Pancreas (tissue), 10 donors: ENCODE results near the gene KRIT1. TPM values are rescaled to one million over a fixed set of nuclear protein-coding genes. Genes with fewer than 3 reads are reported as not detected.
"Not testable (repeated sequence)": the region's sequence is repeated elsewhere in the genome, so short reads cannot be mapped to it uniquely, and the experiment has no call there.

Experiments used
- ATAC-seq, 4 donors: fragments of 200-7000 bp; cut with Tn5 transposase; one replicate each; pipeline versions ENCODE4 v1.8.0 to v1.9.1; 2020; ENCODE audit warnings: mild to moderate bottlenecking in 4 of 4, moderate library complexity in 4 of 4
- DNase-seq, 6 donors: peaks; one replicate each; pipeline ENCODE4 v3.0.0-alpha.2; 2020
- FAIRE-seq: peaks from 2 replicates; lab custom pipeline; 2012; peaks lifted over from hg19 to GRCh38; lab: Jason Lieb, UNC
- H3K27ac ChIP-seq, 4 donors: fragments of 200-600 bp; sonication (generic); 1 replicate in 3 of 4; 2 replicates in 1 of 4; pipeline versions ENCODE4 v1.5.0 to v1.8.0; 2020
- H3K27me3 ChIP-seq, 4 donors: fragments of 200-600 bp; one replicate each; pipeline ENCODE4 v1.8.0; 2021
- H3K36me3 ChIP-seq, 3 donors: fragments of 200-600 bp; sonication (generic) in 1 of 3; one replicate each; pipeline versions ENCODE4 v1.5.0 to v1.8.0; 2020 to 2021
- H3K4me1 ChIP-seq, 3 donors: fragments of 200-600 bp; one replicate each; pipeline ENCODE4 v1.8.0; 2021
- H3K4me3 ChIP-seq, 4 donors: fragments of 200-600 bp; sonication (generic) in 2 of 4; one replicate each; pipeline versions ENCODE4 v1.5.0 to v1.8.0; 2020 to 2021
- H3K9me3 ChIP-seq, 4 donors: fragments of 200-600 bp; one replicate each; pipeline ENCODE4 v1.8.0; 2021
- CTCF ChIP-seq, 4 donors: fragments of 200-600 bp; sonication (generic) in 3 of 4; IDR thresholded peaks; one replicate each; pipeline versions ENCODE4 v1.5.0 to v1.8.0; 2021; ENCODE audit warnings: antibody characterized with exemption in 4 of 4
- WGBS, 2 donors: extraction: QIAGEN DNeasy Blood & Tissue Kit; methylation state at CpG; one replicate each; pipeline ENCODE4 v1.1.7; 2013; 5-methylcytosine and 5-hydroxymethylcytosine counted together
- intact Hi-C, 3 donors: fragments of 100-400 bp; cut with DNase I; formaldehyde crosslinking; loops; one replicate each; pipeline versions ENCODE4 v1.11.1 to v1.14.2; 2022
- polyA plus RNA-seq, 2 donors: library from polyadenylated mRNA; stranded (reverse); fragments of 200-250 nt; gene quantifications; one replicate each; pipeline ENCODE4 v1.2.3, GENCODE V29; 2013
- total RNA-seq, 6 donors: library from RNA; stranded (reverse); fragmentation: NEBNext Ultra II Directional in 4 of 6; extraction: Animal tissue kit (Norgen Biotek cat#: 25700) in 4 of 6; gene quantifications; one replicate each; pipeline versions ENCODE4 v1.2.1 to v1.2.4, GENCODE V29; 2021 to 2023
- donor health status: healthy with polysubstance abuse.
- donor health status: DM: no; HTN: no; CAD: no; lungs with moderate emphysema.
- donor health status: DM: no; HTN: no; CAD: no.
- donor health status: control.
- donor health status: control.
- donor health status: Bipolar disorder and iron deficiency.
- donor health status: DM: yes; HTN: yes; CAD: no.
- donor health status: DM: no; HTN: no; CAD: no.
- donor health status: DM: no; HTN: no; CAD: no.
- donor health status: DM: yes; HTN: yes; CAD: no.

KRIT1 gene
- total and polyA plus RNA-seq, 8 donors, result 13.2 to 30.8 (median 21.4) TPM

GRCh38 chr7:92221766-92222165 is 23.9 kb downstream of the KRIT1 start:
- Histone ChIP-seq H3K36me3 (peaks cover 0 to 53% (median 18%) of the 10 kb centered on the region in 3 donors), H3K27ac (no peak overlapping the region), H3K4me1 (no peaks in the 10 kb centered on the region), H3K4me3 (no peak overlapping the region), H3K9me3 (no peaks in the 10 kb centered on the region), H3K27me3 (no peaks in the 10 kb centered on the region)
- FAIRE-seq (no peak), DNase-seq (no peak), ATAC-seq (no peak)
- WGBS, 2 donors, result 94 to 97% methylated on average over 3 of the region's 3 CpGs
- TF ChIP-seq CTCF (IDR thresholded peaks at IDR 0.05), result no peak
- intact Hi-C loops, result no loop called here

- Histone ChIP-seq H3K9me3 (no peaks in the 10 kb centered on the region), H3K27me3 (no peaks in the 10 kb centered on the region), H3K27ac (no peak overlapping the region), H3K4me1 (no peaks in the 10 kb centered on the region), H3K4me3 (no peak overlapping the region), H3K36me3 (peaks cover 0 to 43% (median 3%) of the 10 kb centered on the region in 3 donors)
- no peak for DNase-seq
- TF ChIP-seq CTCF (IDR thresholded peaks at IDR 0.05), result no peak
- WGBS, 2 donors, result 93 to 96% methylated on average over 1 of the region's 1 CpG
- intact Hi-C loops, result no loop called here
- FAIRE-seq, result no peak
- ATAC-seq, result no peak
Observed at GRCh38 chr7:92206672-92207071, 39.0 kb downstream of the KRIT1 start.

- no peak for FAIRE-seq
- WGBS, 2 donors, result 96 to 97% methylated on average over 3 of the region's 3 CpGs
- DNase-seq, result no peak
- intact Hi-C loops, result no loop called here
- ATAC-seq, result no peak
- no peaks in the 10 kb centered on the region for H3K9me3 ChIP-seq
- TF ChIP-seq CTCF (IDR thresholded peaks at IDR 0.05), result no peak
- peaks cover 0 to 37% (median 0%) of the 10 kb centered on the region in 3 donors for H3K36me3 ChIP-seq
- H3K4me3 ChIP-seq, result no peak overlapping the region
- no peaks in the 10 kb centered on the region for H3K4me1 ChIP-seq
- H3K27ac ChIP-seq, result no peak overlapping the region
- no peaks in the 10 kb centered on the region for H3K27me3 ChIP-seq
Observed at GRCh38 chr7:92205987-92206386, 39.7 kb downstream of the KRIT1 start.

- no peak for TF ChIP-seq CTCF (IDR thresholded peaks at IDR 0.05)
- intact Hi-C loops, result no loop called here
- WGBS, 2 donors, result 93 to 100% methylated on average over 1 of the region's 1 CpG
- Histone ChIP-seq H3K27me3 (no peaks in the 10 kb centered on the region), H3K9me3 (no peaks in the 10 kb centered on the region), H3K27ac (no peak overlapping the region), H3K36me3 (peaks cover 0 to 32% (median 0%) of the 10 kb centered on the region in 3 donors), H3K4me3 (no peak overlapping the region), H3K4me1 (no peaks in the 10 kb centered on the region)
- DNase-seq (no peak), FAIRE-seq (no peak), ATAC-seq (no peak)
Observed at GRCh38 chr7:92200791-92201190, 44.9 kb downstream of the KRIT1 start.

GRCh38 chr7:92192326-92192725 is 53.4 kb downstream of the KRIT1 start:
- no peak for FAIRE-seq

GRCh38 chr7:92189246-92189645 is 56.5 kb downstream of the KRIT1 start:
- H3K9me3 ChIP-seq, intact Hi-C loops, ATAC-seq, H3K36me3 ChIP-seq, FAIRE-seq, H3K27me3 ChIP-seq, H3K4me3 ChIP-seq, DNase-seq, H3K27ac ChIP-seq, H3K4me1 ChIP-seq: not testable (repeated sequence)
- WGBS, 2 donors, result 92 to 97% methylated on average over 15 of the region's 15 CpGs

More at GRCh38 chr7:92192326-92192725, 53.4 kb downstream of the KRIT1 start:
- Histone ChIP-seq H3K36me3 (no peaks in the 10 kb centered on the region), H3K4me1 (no peaks in the 10 kb centered on the region), H3K27ac (no peak overlapping the region), H3K4me3 (no peak overlapping the region), H3K9me3 (no peaks in the 10 kb centered on the region), H3K27me3 (no peaks in the 10 kb centered on the region)
- no peak for TF ChIP-seq CTCF (IDR thresholded peaks at IDR 0.05)
- 94 to 97% methylated on average over 3 of the region's 3 CpGs for WGBS, 2 donors
- intact Hi-C loops, result no loop called here
- ATAC-seq (no peak), DNase-seq (no peak)

- WGBS, 2 donors, result 88 to 94% methylated on average over 1 of the region's 1 CpG
- ATAC-seq, H3K4me3 ChIP-seq, FAIRE-seq, H3K4me1 ChIP-seq, DNase-seq, intact Hi-C loops, H3K27me3 ChIP-seq, H3K27ac ChIP-seq, H3K9me3 ChIP-seq, H3K36me3 ChIP-seq: not testable (repeated sequence)
Observed at GRCh38 chr7:92184294-92184693, 61.4 kb downstream of the KRIT1 start.
